H7 (cell line): ENCODE results near the gene ESCO1. TPM values are rescaled to one million over a fixed set of nuclear protein-coding genes. Genes with fewer than 3 reads are reported as not detected.
"Not testable (repeated sequence)": the region's sequence is repeated elsewhere in the genome, so short reads cannot be mapped to it uniquely, and the experiment has no call there.

Experiments
- DNase-seq: peaks from one replicate; pipeline ENCODE4 v3.0.0; 2012
- H3K27me3 ChIP-seq: 2 replicates; pipeline ENCODE4 v1.6.0; 2011; ENCODE audit warnings: mild to moderate bottlenecking, low read length; ENCODE audit not compliant: control insufficient read depth, insufficient read depth
- H3K36me3 ChIP-seq: replicated peaks from 2 replicates; pipeline ENCODE4 v1.5.1; 2011; ENCODE audit warnings: low read length; ENCODE audit not compliant: control insufficient read depth, insufficient read depth
- H3K4me3 ChIP-seq: 2 replicates; pipeline ENCODE4 v1.5.1; 2011; ENCODE audit warnings: low read depth, mild to moderate bottlenecking, control low read depth, low read length, moderate library complexity; ENCODE audit not compliant: insufficient read depth
- total RNA-seq: library from RNA; depleted of rRNA; stranded (reverse); fragments of >200 nt; shearing (Covaris generic); gene quantifications from 2 replicates; pipeline ENCODE4 v1.2.3, GENCODE V29; 2014; rRNA removed

ESCO1 gene, protein sequence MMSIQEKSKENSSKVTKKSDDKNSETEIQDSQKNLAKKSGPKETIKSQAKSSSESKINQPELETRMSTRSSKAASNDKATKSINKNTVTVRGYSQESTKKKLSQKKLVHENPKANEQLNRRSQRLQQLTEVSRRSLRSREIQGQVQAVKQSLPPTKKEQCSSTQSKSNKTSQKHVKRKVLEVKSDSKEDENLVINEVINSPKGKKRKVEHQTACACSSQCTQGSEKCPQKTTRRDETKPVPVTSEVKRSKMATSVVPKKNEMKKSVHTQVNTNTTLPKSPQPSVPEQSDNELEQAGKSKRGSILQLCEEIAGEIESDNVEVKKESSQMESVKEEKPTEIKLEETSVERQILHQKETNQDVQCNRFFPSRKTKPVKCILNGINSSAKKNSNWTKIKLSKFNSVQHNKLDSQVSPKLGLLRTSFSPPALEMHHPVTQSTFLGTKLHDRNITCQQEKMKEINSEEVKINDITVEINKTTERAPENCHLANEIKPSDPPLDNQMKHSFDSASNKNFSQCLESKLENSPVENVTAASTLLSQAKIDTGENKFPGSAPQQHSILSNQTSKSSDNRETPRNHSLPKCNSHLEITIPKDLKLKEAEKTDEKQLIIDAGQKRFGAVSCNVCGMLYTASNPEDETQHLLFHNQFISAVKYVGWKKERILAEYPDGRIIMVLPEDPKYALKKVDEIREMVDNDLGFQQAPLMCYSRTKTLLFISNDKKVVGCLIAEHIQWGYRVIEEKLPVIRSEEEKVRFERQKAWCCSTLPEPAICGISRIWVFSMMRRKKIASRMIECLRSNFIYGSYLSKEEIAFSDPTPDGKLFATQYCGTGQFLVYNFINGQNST
- total RNA-seq: 27.4 and 45.4 TPM in 2 replicates

DNA sequence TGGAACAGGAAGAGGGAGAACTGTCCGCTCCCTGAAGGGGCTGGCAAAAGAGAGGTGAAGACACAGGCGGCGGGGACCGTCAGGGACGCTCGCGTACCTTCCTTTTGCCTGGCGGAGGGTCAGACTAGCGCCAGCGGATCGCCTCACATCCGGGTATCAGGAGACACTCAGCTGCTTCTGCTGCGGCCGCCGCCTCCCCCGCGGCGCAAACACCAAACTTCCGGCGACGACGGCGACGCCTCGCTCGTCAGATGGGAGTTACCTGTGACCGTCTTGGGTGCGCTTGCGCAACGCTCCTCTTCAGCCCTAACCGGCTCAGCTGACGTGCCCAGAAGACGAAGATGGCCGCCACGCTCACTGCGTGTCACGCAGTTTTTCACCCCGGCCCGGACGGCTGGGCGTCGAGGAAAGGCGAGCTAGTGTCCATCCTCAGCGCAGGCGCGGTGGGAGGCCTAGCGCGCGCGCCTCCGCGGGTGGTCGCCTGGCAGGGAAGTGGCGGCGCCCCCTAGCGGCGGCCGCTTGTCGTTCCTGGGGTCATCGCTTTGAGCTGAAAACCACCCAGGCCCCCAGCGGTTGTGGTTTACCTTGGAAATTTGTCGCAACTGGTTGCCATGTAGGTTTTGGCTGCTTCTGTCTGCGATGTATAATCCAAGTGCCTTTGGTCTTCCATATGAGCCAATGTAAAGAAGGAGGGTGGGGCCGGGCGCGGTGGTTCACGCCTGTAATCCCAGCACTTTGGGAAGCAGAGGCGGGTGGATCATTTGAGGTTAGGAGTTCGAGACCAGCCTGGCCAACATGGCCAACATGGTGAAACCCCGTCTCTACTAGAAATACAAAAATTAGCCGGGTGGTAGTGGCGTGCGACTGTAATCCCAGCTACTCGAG, at the start of gene ESCO1:
TSS of gene ESCO1 (minus strand) at position 179 of the 885 bp plus-strand sequence. CDS start 25,861 bp downstream, outside the sequence.
- Histone ChIP-seq H3K4me3 (peak within 1 kb of the TSS; percentile 93), H3K27me3 (no peaks in the 10 kb centered on the region), H3K36me3 (no peaks in the 10 kb centered on the region)
- DNase-seq: peak; percentile 94

- DNase-seq, H3K27me3 ChIP-seq, H3K36me3 ChIP-seq, H3K4me3 ChIP-seq: not testable (repeated sequence)
These were observed 39.9 kb upstream of the ESCO1 start for GRCh38 chr18:21640375-21640774.

DNA sequence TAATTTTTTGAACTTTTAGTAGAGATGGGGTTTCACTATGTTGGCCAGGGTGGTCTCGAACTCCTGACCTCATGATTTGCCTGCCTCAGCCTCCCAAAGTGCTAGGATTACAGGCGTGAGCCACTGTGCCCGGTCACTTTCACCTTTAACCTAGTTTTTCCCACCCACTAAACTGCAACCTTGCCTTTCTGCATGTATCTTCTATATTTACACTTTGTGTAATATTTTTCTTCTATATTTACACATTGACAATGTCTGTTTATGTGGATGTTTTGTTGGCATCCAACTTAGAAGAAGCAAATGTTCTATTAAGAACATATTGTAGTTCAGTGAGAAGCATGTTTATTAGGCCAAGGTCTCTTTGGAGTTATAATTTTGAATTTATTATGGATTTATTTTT, 38.3 kb upstream of the ESCO1 start:
- DNase-seq: no peak
- H3K36me3 ChIP-seq: peaks cover 2% of the 10 kb centered on the region
- no peak overlapping the region for H3K4me3 ChIP-seq
- no peaks in the 10 kb centered on the region for H3K27me3 ChIP-seq

DNA sequence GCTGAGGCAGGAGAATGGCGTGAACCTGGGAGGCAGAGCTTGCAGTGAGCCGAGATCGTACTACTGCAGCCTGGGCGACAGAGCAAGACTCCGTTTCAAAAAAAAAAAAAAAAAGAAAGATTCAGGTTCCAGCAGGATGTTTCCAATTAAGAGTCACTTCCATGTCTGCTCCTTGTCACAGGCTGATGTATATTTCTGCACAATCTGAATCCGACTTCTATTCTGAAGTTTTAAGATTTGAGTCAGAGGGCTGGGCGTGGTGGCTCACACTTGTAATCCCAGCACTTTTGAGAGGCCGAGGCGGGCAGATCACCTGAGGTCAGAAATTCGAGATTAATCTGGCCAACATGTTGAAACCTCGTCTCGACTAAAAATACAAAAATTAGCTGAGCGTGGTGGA, 36.3 kb upstream of the ESCO1 start:
- DNase-seq: no peak
- Histone ChIP-seq H3K4me3 (no peak overlapping the region), H3K27me3 (no peaks in the 10 kb centered on the region), H3K36me3 (peaks cover 4% of the 10 kb centered on the region)

- DNase-seq: no peak
- H3K36me3 ChIP-seq: peaks cover 9% of the 10 kb centered on the region
- no peaks in the 10 kb centered on the region for H3K27me3 ChIP-seq
- no peak overlapping the region for H3K4me3 ChIP-seq
These were observed 34.2 kb upstream of the ESCO1 start for GRCh38 chr18:21634588-21635199.

DNA sequence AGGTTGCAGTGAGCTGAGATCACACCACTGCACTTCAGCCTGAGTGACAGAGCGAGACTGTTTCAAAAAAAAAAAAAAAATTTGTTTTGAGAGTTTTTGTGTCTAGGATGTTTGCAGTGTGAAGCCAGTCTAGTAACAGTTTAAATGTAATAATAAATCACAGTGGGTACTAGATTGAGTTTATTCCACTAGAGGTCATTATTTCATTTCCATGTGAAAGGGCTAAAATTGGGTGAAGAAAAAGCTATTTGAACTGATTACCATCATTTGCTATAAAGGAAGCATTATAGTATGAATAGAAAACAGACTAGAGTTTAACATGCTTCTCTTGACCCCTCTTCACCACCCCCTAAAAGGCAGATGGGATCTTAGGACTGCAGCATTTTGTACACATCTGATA, 31.9 kb upstream of the ESCO1 start:
- no peak overlapping the region for H3K4me3 ChIP-seq
- DNase-seq: no peak
- H3K36me3 ChIP-seq: peaks cover 18% of the 10 kb centered on the region
- H3K27me3 ChIP-seq: no peaks in the 10 kb centered on the region

DNA sequence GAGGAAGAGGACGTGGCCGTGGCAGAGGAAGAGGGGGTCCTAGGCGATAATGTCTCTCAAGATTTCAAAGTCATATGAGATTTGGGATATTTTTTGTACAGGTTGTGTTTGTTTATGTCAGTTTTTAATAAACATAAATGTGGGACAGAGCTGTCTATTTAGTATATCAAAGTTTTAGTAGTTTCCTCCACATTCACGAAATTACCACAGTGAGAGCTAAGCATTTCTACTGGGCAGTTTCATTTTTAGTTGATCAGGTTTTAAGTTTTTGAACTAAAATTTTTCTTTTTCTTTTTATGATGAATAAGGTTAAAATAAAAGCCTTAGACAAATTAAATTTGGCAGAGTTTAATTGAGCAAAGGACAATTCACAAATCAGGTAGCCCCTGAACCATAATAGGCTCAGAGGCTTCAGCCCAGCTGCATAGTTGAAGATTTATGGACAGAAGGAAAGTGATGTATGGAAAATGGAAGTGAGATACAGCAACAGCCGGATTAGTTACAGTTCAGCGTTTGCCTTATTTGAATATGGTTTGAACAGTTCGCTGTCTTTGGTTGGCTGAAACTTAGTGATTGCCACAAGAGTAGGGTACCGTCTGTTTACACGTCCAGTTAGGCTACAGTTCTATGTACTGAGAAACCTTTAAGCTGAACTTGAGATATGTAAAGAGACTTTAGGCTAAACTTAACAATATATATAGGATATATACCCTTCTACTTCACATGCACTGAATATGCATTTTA, 28.8 kb upstream of the ESCO1 start:
- Histone ChIP-seq H3K27me3 (no peaks in the 10 kb centered on the region), H3K4me3 (no peak overlapping the region), H3K36me3 (peaks cover 23% of the 10 kb centered on the region)
- DNase-seq: no peak

DNA sequence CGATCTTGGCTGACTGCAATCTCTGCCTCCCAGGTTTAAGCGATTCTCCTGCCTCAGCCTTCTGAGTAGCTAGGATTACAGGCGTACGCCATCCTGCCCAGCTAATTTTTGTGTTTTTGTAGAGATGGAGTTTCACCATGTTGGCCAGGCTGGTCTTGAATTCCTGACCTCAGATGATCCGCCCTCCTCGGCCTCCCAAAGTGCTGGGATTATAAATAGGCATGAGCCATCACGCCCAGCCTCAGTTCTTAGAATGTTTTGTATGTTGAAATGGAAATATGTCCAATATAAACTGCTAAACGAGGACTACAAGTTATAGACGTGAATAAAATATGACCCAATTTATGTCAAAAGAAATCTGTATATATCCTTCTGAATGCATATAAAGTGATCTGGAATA, 21.1 kb upstream of the ESCO1 start:
- peaks cover 12% of the 10 kb centered on the region for H3K36me3 ChIP-seq
- DNase-seq, H3K27me3 ChIP-seq: not testable (repeated sequence)

GRCh38 chr18:21612125-21613039, 11.9 kb upstream of the ESCO1 start, which contains the start of gene SNRPD1:
Gene SNRPD1, plus strand, starts transcription at chr18:21612314. Its CDS starts 116 bp downstream, at chr18:21612430.
- DNase-seq: peak; percentile 96
- Histone ChIP-seq H3K36me3 (peaks cover 3% of the 10 kb centered on the region), H3K27me3 (no peaks in the 10 kb centered on the region), H3K4me3 (peak within 1 kb of the TSS; percentile 99)

More for the DNA sequence above, 21.1 kb upstream of the ESCO1 start:
- H3K4me3 ChIP-seq: not testable (repeated sequence)

DNA sequence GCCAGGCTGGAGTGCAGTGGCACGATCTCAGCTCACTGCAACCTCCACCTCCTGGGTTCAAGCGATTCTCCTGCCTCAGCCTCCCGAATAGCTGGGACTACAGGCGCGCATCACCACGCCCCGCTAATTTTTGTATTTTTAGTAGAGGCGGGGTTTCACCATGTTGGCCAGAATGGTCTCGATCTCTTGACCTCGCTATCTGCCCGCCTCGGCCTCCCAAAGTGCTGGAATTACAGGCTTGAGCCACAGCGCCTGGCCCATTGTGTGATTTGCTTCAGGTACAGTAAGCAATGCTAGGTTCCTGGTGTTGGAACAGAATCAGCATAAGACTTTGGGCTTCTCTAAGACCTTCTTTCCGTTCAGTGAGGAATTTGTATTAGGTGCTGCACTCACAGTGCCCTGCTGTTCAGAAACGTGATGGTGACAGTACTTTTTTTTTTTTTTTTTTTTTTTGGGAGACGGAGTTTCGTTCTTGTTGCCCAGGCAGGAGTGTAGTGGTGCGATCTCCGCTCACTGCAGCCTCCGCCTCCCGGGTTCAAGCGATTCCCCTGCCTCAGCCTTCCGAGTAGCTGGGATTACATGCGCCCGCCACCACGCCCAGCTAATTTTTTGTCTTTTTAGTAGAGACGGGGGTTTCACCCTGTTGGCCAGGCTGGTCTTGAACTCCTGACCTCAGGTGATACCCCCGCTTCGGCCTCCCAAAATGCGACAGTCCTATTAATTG, 11.1 kb upstream of the ESCO1 start:
- H3K27me3 ChIP-seq, H3K36me3 ChIP-seq: not testable (repeated sequence)
- DNase-seq: peak; percentile 30
- 0 out of 2 replicates have a peak overlapping the region, but pooled peaks have one; percentile 14 for H3K4me3 ChIP-seq

DNA sequence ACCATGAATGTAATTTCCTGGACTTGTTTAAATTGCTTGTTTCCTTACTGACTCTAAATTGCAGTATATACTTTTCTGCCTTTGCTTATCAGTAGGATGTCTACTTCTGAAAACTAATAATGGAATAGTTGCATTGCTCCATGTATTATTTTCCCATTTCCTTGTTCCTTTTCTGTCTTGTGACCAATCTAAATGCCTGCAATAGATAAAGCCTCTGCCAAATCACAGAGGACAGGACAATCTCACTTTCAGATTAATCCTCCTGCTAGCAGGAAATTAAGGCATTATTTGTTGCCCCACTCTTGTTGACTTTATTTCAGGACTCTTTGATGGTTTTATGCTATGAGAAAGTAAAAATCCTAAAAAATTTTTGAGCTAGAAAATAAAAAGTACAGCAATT, 4.7 kb upstream of the ESCO1 start:
- no peaks in the 10 kb centered on the region for H3K27me3 ChIP-seq
- no peaks in the 10 kb centered on the region for H3K36me3 ChIP-seq
- no peak overlapping the region for H3K4me3 ChIP-seq
- DNase-seq: no peak

DNA sequence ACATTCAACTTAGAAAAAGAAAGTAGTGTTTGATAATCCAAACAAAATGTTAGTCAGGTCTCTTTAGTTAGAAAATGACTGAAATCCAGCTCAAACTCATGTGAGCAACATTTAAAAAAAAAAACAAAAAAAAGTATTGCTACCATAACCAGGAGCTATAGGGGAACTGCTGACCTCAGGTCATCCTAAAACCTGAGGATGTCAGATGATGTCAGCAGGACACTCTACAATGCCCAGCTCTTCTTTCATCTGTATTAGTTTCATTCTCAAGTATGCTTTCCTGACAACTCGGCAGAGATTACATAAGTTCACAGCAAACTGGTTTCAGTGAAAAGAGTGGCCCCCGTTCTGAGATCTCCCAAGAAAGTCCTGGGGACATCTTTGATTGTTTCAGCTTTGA, 4.2 kb upstream of the ESCO1 start:
- Histone ChIP-seq H3K36me3 (no peaks in the 10 kb centered on the region), H3K27me3 (no peaks in the 10 kb centered on the region), H3K4me3 (no peak overlapping the region)
- DNase-seq: no peak
